Neural progenitor cell (in vitro differentiated cells): Measurements from ENCODE around the gene AGAP4.
"Not testable (repeated sequence)": the region's sequence is repeated elsewhere in the genome, so short reads cannot be mapped to it uniquely, and the experiment has no call there.

ENCODE experiments used
- EZH2 ChIP-seq: fragments of 200-600 bp; sonication (generic); IDR thresholded peaks from 2 replicates; pipeline ENCODE4 v1.6.1; 2017; ENCODE audit warnings: antibody characterized with exemption, mild to moderate bottlenecking, moderate library complexity
- EZH2phosphoT487 ChIP-seq: fragments of 200-600 bp; sonication (generic); IDR thresholded peaks from 2 replicates; pipeline ENCODE4 v1.6.1; 2017; ENCODE audit warnings: antibody characterized with exemption

GRCh38 chr10:45787212-45787741 lies 60.0 kb downstream of the AGAP4 start:
- not testable (repeated sequence) for TF ChIP-seq EZH2phosphoT487, EZH2
